DOHH2 (cell line): ENCODE measurements around the gene CACHD1.

Source experiments
- H3F3A ChIP-seq: fragments of 200-600 bp; sonication (generic), shearing (Covaris generic); 2 replicates; pipeline ENCODE4 v1.6.0; 2016; ENCODE audit warnings: antibody characterized with exemption, mild to moderate bottlenecking; ENCODE audit not compliant: control insufficient read depth, insufficient read depth
- H3K27ac ChIP-seq: fragments of 200-600 bp; sonication (generic); 2 replicates; pipeline ENCODE4 v1.5.1; 2014; ENCODE audit warnings: low read depth, mild to moderate bottlenecking, low read length, moderate library complexity
- H3K27me3 ChIP-seq: fragments of 200-600 bp; sonication (generic); 2 replicates; pipeline ENCODE4 v1.6.1; 2014; ENCODE audit warnings: mild to moderate bottlenecking, low read length, mixed read lengths; ENCODE audit not compliant: control insufficient read depth
- H3K36me3 ChIP-seq: fragments of 200-600 bp; sonication (generic); 2 replicates; pipeline ENCODE4 v1.6.1; 2014; ENCODE audit warnings: mild to moderate bottlenecking, low read length, moderate library complexity, mixed read lengths; ENCODE audit not compliant: control insufficient read depth
- H3K4me1 ChIP-seq: fragments of 200-600 bp; sonication (generic); 2 replicates; pipeline ENCODE4 v1.6.1; 2014; ENCODE audit warnings: mild to moderate bottlenecking, low read length, mixed read lengths; ENCODE audit not compliant: control insufficient read depth
- H3K4me2 ChIP-seq: fragments of 200-600 bp; sonication (generic); 2 replicates; pipeline ENCODE4 v1.6.0; 2014; ENCODE audit warnings: mild to moderate bottlenecking, low read length, moderate library complexity
- H3K4me3 ChIP-seq: fragments of 200-600 bp; sonication (generic); 2 replicates; pipeline ENCODE4 v1.5.1; 2014; ENCODE audit warnings: mild to moderate bottlenecking, low read length, mixed read lengths
- H3K79me2 ChIP-seq: fragments of 200-600 bp; sonication (generic); 2 replicates; pipeline ENCODE4 v1.6.1; 2014; ENCODE audit warnings: mild to moderate bottlenecking, low read length, mixed read lengths; ENCODE audit not compliant: control insufficient read depth
- H3K9me2 ChIP-seq: fragments of 200-600 bp; sonication (generic); replicated peaks from 2 replicates; pipeline ENCODE4 v1.6.1; 2014; ENCODE audit warnings: mild to moderate bottlenecking, low read length, mixed read lengths; ENCODE audit not compliant: control insufficient read depth
- H3K9me3 ChIP-seq: fragments of 200-600 bp; sonication (generic); 2 replicates; pipeline ENCODE4 v1.6.1; 2014; ENCODE audit warnings: antibody characterized with exemption, low read length, mixed read lengths; ENCODE audit not compliant: control insufficient read depth, insufficient read depth
- H4K20me1 ChIP-seq: fragments of 200-600 bp; sonication (generic); 2 replicates; pipeline ENCODE4 v1.6.0; 2014; ENCODE audit warnings: low read depth, mild to moderate bottlenecking, antibody characterized with exemption, low read length, moderate library complexity; ENCODE audit not compliant: control insufficient read depth, insufficient read depth
- EZH2phosphoT487 ChIP-seq: fragments of 200-600 bp; sonication (generic); IDR thresholded peaks from 2 replicates; pipeline ENCODE4 v1.6.1; 2017; ENCODE audit warnings: borderline replicate concordance, mild to moderate bottlenecking, antibody characterized with exemption, low read length, moderate library complexity, mixed read lengths
- TF ChIP-seq, protein P1 (sequence below): fragments of 200-600 bp; sonication (generic); IDR thresholded peaks from one replicate; pipeline ENCODE4 v1.5.1; 2014; ENCODE audit warnings: antibody characterized with exemption, mild to moderate bottlenecking, low read depth, low read length; ENCODE audit not compliant: poor library complexity, severe bottlenecking

CACHD1 gene

DNA sequence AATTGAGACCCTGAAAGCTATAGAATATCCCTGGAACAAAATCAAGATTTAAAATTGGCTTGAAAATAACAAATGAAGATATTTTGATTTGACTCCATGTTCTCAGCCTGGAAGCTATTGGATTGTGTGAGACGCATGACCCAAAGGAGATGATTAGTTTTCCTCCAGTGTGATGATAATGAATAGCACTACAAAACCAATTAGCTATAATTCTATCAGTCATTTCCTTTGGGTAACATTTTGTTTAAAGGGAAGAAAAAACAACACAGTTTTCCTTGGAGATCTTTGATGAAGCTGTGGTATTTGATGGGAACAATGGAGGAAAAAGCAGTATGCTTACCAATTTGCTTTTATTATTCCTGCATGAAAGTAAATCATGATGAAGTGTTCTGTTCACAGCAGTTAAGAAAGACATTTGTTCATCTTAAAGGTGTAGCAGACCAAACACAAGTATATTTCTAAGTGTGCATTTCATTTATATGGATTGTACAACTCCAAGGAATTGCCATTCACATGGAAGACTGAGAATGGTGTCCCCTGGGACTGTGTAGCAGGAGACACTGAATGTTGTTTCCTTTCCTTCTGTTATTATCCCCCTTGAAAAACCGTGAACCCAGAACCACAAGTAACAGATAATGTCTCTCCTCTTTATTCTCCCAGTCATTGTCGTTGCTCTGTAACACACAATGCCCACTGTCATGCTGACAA lies 111.4 kb downstream of the CACHD1 start:
- Histone ChIP-seq H3K79me2 (no peaks in the 10 kb centered on the region), H3K27ac (no peak overlapping the region), H4K20me1 (no peaks in the 10 kb centered on the region), H3K4me2 (no peak overlapping the region), H3K4me3 (no peak overlapping the region), H3K27me3 (no peaks in the 10 kb centered on the region), H3K9me2 (no peaks in the 10 kb centered on the region), H3K9me3 (no peaks in the 10 kb centered on the region), H3F3A (no peaks in the 10 kb centered on the region), H3K36me3 (no peaks in the 10 kb centered on the region), H3K4me1 (no peaks in the 10 kb centered on the region)
- no peak for TF ChIP-seq EZH2phosphoT487
- TF ChIP-seq, protein P1, sequence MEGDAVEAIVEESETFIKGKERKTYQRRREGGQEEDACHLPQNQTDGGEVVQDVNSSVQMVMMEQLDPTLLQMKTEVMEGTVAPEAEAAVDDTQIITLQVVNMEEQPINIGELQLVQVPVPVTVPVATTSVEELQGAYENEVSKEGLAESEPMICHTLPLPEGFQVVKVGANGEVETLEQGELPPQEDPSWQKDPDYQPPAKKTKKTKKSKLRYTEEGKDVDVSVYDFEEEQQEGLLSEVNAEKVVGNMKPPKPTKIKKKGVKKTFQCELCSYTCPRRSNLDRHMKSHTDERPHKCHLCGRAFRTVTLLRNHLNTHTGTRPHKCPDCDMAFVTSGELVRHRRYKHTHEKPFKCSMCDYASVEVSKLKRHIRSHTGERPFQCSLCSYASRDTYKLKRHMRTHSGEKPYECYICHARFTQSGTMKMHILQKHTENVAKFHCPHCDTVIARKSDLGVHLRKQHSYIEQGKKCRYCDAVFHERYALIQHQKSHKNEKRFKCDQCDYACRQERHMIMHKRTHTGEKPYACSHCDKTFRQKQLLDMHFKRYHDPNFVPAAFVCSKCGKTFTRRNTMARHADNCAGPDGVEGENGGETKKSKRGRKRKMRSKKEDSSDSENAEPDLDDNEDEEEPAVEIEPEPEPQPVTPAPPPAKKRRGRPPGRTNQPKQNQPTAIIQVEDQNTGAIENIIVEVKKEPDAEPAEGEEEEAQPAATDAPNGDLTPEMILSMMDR = no peak

DNA sequence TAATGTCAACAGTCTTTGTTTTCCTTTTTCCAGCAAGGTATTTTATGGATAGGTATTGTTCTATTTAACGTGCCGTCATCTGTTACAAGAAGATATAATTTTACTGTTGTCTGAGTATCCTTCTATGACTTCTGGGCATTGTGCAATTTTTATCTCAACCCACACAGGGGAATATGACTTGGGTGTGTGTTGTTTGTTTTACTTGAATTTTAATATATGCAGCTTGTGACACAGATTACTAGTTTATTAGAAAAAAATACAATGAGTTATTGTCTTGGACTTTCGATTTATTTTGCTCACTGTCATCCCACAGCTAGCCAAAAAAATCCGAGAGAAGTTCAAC lies 111.9 kb downstream of the CACHD1 start:
- H3K79me2 ChIP-seq = no peaks in the 10 kb centered on the region

DNA sequence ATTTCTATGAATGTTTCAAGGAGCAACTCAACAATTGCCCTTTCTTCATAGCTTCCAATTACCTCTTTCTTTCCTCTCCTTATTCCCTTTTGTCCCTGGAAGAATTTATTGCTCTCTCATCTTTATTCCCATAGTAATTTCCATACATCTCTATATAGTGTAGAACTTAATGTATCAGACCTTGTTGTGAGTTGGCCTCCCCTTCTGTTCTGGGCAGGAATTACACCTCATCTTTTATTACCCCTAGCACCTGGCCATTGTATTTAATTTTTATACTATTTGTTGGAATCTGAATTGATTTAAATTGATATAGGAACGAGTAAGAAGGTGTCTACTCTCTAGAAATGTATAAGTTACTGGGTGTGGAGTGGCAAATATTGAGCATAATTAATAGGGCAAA lies 114.5 kb downstream of the CACHD1 start:
- Histone ChIP-seq H3K9me3 (no peaks in the 10 kb centered on the region), H3F3A (no peaks in the 10 kb centered on the region), H3K4me2 (no peak overlapping the region), H3K4me3 (no peak overlapping the region), H3K79me2 (no peaks in the 10 kb centered on the region), H3K27ac (no peak overlapping the region), H3K4me1 (no peaks in the 10 kb centered on the region), H3K36me3 (no peaks in the 10 kb centered on the region), H4K20me1 (no peaks in the 10 kb centered on the region), H3K27me3 (0 out of 2 replicates have a peak, but pooled peaks cover 2% of the 10 kb centered on the region), H3K9me2 (no peaks in the 10 kb centered on the region)
- TF ChIP-seq EZH2phosphoT487 = no peak
- TF ChIP-seq, protein P1 = peak; percentile 30

More for the DNA sequence above, 111.9 kb downstream of the CACHD1 start:
- H3K4me1 ChIP-seq = no peaks in the 10 kb centered on the region
- H3K9me3 ChIP-seq = no peaks in the 10 kb centered on the region
- no peak overlapping the region for H3K4me3 ChIP-seq
- TF ChIP-seq, protein P1 = no peak
- no peak for TF ChIP-seq EZH2phosphoT487
- no peaks in the 10 kb centered on the region for H3K9me2 ChIP-seq
- no peaks in the 10 kb centered on the region for H3F3A ChIP-seq
- H3K36me3 ChIP-seq = no peaks in the 10 kb centered on the region
- H4K20me1 ChIP-seq = no peaks in the 10 kb centered on the region
- H3K27me3 ChIP-seq = no peaks in the 10 kb centered on the region
- no peak overlapping the region for H3K27ac ChIP-seq
- H3K4me2 ChIP-seq = no peak overlapping the region

DNA sequence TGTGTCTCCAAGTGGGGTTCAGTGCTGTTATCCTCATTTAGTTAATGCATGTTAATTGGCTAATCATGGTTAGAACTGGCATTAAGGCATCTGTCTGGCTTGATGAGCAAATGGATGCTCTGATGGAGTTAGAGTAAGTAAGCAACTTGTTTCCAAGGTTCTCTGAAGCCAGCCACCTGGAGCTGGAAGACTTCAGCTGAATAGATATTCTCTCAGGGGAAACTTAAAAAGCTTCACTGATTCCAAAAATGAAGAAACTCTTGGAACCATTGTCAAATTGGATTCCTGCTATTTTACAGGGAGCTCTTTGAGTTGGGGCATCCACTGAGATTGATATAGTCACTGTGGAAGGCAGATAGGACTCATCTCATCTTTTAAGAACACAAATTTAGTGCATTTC lies 118.9 kb downstream of the CACHD1 start:
- Histone ChIP-seq H3K27ac (no peak overlapping the region), H4K20me1 (no peaks in the 10 kb centered on the region), H3K79me2 (no peaks in the 10 kb centered on the region), H3K27me3 (0 out of 2 replicates have a peak, but pooled peaks cover 2% of the 10 kb centered on the region), H3K36me3 (no peaks in the 10 kb centered on the region), H3F3A (no peaks in the 10 kb centered on the region), H3K4me3 (no peak overlapping the region), H3K4me2 (no peak overlapping the region), H3K9me3 (no peaks in the 10 kb centered on the region), H3K9me2 (no peaks in the 10 kb centered on the region), H3K4me1 (no peaks in the 10 kb centered on the region)
- TF ChIP-seq, protein P1 = no peak
- no peak for TF ChIP-seq EZH2phosphoT487
